ENCODE results near the gene SRRM3. TPM values are rescaled to one million over a fixed set of nuclear protein-coding genes. Genes with fewer than 3 reads are reported as not detected.

SRRM3 gene
- total RNA-seq, 1 experiment from 2014 or later, result 12.7 TPM

DNA sequence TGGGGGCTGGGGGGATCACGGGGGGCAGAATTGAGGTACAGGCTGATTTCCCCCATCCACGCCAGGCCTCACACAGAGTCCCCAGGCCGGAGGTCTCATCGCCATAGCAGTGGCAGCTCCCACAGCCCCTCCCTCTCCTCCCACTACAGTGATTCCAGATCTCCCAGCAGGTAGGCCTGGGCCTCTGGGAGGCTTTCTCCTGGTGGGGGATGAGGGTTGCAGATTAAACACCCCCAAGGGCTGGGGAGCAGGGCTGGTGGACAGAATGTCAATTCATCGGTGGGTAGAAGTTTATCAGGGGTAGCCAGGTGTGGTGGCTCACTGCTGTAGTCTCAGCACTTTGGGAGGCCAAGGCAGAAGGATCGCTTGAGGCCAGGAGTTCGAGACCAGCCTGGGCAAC, 63.6 kb downstream of the SRRM3 start:
- intact Hi-C loops (cut with micrococcal nuclease), result no loop called here
- no peaks in the 10 kb centered on the region for H3K9me3 ChIP-seq (ENCODE audit: control insufficient read depth in 1 of 2, insufficient read depth in 1 of 2, low read depth in 1 of 2, low read length in 2 of 2)
- ChIA-PET POLR2A (no interaction called here), RAD21 (ENCODE audit: low non-redundant PET in 1 of 2, low total read pairs in 2 of 2, uncharacterized antibody in 2 of 2, unreplicated experiment in 2 of 2) (interaction anchor here in 1 of 2 experiments (0.7 kb wide), 1 partner anchor 49 kb away, joined by 3 read pairs; no protein-coding TSS in a partner anchor), CTCF (interaction anchor here (3.6 kb wide), 1 partner anchor 48 kb away, joined by 18 read pairs; no protein-coding TSS in a partner anchor)
- TF ChIP-seq, protein P1, sequence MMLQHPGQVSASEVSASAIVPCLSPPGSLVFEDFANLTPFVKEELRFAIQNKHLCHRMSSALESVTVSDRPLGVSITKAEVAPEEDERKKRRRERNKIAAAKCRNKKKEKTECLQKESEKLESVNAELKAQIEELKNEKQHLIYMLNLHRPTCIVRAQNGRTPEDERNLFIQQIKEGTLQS (IDR thresholded peaks at IDR 0.05), result no peak
- TF ChIP-seq CBX3 (IDR thresholded peaks at IDR 0.05; ENCODE audit: low read depth) (no peak), TCF7L2 (IDR thresholded peaks at IDR 0.05; ENCODE audit: borderline replicate concordance, extremely low read depth, insufficient read depth, insufficient read length) (no peak), EGR1 (IDR thresholded peaks at IDR 0.05; ENCODE audit: low read depth) (no peak), POLR2AphosphoS5 (IDR thresholded peaks at IDR 0.05; ENCODE audit: low read depth, low read length) (no peak), ELF1 (IDR thresholded peaks at IDR 0.05; ENCODE audit: borderline replicate concordance, low read depth) (no peak)
- TF ChIP-seq, protein P2, sequence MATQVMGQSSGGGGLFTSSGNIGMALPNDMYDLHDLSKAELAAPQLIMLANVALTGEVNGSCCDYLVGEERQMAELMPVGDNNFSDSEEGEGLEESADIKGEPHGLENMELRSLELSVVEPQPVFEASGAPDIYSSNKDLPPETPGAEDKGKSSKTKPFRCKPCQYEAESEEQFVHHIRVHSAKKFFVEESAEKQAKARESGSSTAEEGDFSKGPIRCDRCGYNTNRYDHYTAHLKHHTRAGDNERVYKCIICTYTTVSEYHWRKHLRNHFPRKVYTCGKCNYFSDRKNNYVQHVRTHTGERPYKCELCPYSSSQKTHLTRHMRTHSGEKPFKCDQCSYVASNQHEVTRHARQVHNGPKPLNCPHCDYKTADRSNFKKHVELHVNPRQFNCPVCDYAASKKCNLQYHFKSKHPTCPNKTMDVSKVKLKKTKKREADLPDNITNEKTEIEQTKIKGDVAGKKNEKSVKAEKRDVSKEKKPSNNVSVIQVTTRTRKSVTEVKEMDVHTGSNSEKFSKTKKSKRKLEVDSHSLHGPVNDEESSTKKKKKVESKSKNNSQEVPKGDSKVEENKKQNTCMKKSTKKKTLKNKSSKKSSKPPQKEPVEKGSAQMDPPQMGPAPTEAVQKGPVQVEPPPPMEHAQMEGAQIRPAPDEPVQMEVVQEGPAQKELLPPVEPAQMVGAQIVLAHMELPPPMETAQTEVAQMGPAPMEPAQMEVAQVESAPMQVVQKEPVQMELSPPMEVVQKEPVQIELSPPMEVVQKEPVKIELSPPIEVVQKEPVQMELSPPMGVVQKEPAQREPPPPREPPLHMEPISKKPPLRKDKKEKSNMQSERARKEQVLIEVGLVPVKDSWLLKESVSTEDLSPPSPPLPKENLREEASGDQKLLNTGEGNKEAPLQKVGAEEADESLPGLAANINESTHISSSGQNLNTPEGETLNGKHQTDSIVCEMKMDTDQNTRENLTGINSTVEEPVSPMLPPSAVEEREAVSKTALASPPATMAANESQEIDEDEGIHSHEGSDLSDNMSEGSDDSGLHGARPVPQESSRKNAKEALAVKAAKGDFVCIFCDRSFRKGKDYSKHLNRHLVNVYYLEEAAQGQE (IDR thresholded peaks at IDR 0.05; ENCODE audit: low read depth), result no peak
- H3K4me1 ChIP-seq (ENCODE audit: control insufficient read depth in 1 of 2, insufficient read depth in 2 of 2, low read length in 2 of 2), result peaks cover 4 to 15% of the 10 kb centered on the region in 2 experiments; a peak in 3 of 4 replicates
- H3K27ac ChIP-seq (ENCODE audit: low read depth, low read length), result no peak overlapping the region
- no peak overlapping the region for H3K4me3 ChIP-seq (replicated peaks in 1 of 2; ENCODE audit: low read depth in 1 of 2, low read length in 2 of 2)
- H3K9me2 ChIP-seq (ENCODE audit: insufficient read depth), result no peaks in the 10 kb centered on the region
- no peaks in the 10 kb centered on the region for H4K20me1 ChIP-seq (ENCODE audit: insufficient read depth)
- DNase-seq (ENCODE audit: low read depth, low spot score) (no peak), ATAC-seq (no peak)
- H2AFZ ChIP-seq (ENCODE audit: low read depth, low read length, poor library complexity, severe bottlenecking), result no peak overlapping the region
- no TSS peak for BruUV-seq (replicated peaks)
- no peak overlapping the region for H3K9ac ChIP-seq (ENCODE audit: low read length)
- no peak overlapping the region for H3K4me2 ChIP-seq (ENCODE audit: low read length)
- H3K27me3 ChIP-seq (ENCODE audit: insufficient read depth, low read length), result no peaks in the 10 kb centered on the region
- H3K36me3 ChIP-seq (ENCODE audit: control insufficient read depth in 1 of 2, insufficient read depth in 2 of 2, low read length in 2 of 2), result no peaks in the 10 kb centered on the region
- no peaks in the 10 kb centered on the region for H3K79me2 ChIP-seq (ENCODE audit: insufficient read depth, low read length)

All from HCT116 (cell line).